Measurements from ENCODE around the gene LSP1.

Gene LSP1

GRCh38 chr11:1839924-1840779, 12.7 kb upstream of the LSP1 start:
- TF ChIP-seq TAF1 (IDR thresholded peaks at IDR 0.05; ENCODE audit: borderline replicate concordance, low read depth, low read length) (no peak), POLR2AphosphoS5 (IDR thresholded peaks at IDR 0.05; ENCODE audit: low read depth, low read length) (no peak), POLR2A (IDR thresholded peaks at IDR 0.05; ENCODE audit: low read depth, low read length) (no peak)
- FAIRE-seq (peak; percentile 89), DNase-seq (ENCODE audit: insufficient read length) (peak; percentile 79)

DNA sequence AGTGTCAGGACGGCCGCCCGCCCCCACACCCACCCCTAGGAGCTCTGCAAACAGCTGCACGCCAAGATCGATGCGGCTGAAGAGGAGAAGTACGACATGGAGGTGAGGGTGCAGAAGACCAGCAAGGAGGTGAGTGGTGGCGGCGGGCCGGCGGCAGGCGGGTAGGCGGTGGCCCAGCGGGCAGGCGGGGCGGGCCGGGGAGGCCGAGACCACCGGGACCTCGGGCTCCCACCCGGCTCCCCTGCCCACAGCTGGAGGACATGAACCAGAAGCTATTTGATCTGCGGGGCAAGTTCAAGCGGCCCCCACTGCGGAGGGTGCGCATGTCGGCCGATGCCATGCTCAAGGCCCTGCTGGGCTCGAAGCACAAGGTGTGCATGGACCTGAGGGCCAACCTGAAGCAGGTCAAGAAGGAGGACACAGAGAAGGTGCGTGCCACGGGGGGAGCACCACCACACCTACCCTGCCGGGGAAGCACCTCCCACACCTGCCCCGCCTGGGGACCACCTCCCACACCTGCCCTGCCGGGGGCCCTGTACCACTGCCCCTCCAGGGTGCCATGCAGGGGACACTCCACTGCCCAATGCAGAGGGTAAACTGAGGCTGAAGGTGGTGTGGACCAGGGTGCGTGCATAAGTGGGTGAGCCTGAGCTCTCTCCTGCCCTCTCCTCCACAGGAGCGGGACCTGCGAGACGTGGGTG, 12.0 kb upstream of the LSP1 start:
- DNase-seq (ENCODE audit: insufficient read length) = no peak
- FAIRE-seq = peak; percentile 64
- no peak for TF ChIP-seq POLR2A (IDR thresholded peaks at IDR 0.05; ENCODE audit: low read depth, low read length)

DNA sequence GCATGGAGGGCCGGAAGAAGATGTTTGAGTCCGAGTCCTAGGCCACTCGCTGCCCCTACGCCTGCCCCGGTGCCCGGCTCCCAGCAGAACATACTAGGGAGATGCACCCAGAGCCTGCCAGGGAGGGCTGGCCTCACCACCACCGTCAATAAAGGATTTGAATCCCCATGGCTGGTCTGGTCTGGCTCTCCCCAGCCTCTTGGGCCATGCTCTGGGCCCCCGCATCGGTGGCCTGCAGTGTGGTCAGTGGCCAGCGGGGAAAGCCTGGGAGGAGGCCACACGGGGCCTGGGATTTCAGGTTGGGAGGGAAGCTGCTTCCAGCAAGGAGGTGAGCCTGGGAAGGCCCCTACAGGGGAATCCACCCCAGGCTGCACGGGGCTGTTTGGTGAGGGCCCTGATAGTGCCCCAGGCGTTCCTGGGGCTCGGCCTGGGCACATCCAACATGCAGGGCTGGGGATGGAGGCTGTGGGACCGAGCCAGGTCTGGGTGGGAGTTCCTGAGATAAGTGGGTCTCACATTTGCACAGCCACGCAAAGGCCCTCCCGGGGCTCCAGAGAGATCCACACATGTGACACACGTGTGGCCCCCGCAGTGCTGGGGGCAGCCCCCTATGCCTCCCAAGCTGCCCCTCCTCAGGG, 11.3 kb upstream of the LSP1 start:
- no peak for TF ChIP-seq TAF1 (IDR thresholded peaks at IDR 0.05; ENCODE audit: borderline replicate concordance, low read depth, low read length)
- no peak for TF ChIP-seq POLR2A (IDR thresholded peaks at IDR 0.05; ENCODE audit: low read depth, low read length)
- TF ChIP-seq POLR2AphosphoS5 (IDR thresholded peaks at IDR 0.05; ENCODE audit: low read depth, low read length) = no peak
- no peak for DNase-seq (ENCODE audit: insufficient read length)
- FAIRE-seq = no peak

DNA sequence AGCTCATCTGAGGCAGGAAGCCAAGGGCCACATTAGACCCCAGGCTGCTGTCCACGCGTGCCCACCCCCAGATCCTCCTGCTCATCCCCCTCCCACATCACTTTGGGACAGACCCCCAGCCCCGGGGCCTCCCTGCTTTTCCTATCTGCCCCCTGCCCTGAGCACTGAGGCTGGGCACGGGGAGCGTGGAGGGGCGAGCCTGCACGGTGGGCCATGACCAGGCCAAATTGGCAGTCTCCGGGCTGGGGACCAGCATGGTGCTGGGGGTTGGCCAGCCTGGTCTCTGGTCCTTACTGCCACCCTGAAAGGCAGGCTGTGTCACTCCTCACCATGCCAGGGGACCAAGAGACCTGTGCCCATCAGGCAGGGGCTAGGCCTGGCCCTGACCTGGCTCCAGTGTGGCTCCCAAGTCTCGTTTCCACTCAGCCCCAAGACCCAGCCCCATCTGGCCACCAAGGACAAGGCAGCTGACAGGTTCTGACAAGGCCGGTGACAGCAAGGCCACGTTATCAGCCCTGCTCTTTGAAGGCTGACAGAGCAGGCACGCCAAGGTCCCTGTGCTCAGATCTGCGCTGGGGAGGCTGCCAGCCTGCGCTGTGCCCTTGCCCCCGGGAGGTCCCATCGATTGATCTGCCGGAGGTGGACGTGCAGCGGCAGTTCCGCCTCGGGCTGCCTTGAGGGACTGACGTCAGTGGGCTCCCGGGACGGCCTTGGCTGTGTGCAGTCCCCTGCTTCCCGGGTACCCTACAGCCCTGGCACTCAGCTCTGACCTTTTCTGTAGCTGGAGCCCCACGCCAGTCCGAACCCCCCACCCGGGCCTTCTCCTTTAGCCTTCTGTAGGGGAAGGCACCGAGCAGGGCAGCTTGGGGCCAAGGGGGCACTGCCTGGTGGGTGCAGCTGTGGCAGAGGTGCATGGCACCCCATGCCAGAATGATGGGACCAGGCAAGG, 10.5 kb upstream of the LSP1 start:
- TF ChIP-seq TAF1 (IDR thresholded peaks at IDR 0.05; ENCODE audit: borderline replicate concordance, low read depth, low read length) (no peak), POLR2A (IDR thresholded peaks at IDR 0.05; ENCODE audit: low read depth, low read length) (no peak), POLR2AphosphoS5 (IDR thresholded peaks at IDR 0.05; ENCODE audit: low read depth, low read length) (no peak)
- FAIRE-seq = peak; percentile 21
- no peak for DNase-seq (ENCODE audit: insufficient read length)

DNA sequence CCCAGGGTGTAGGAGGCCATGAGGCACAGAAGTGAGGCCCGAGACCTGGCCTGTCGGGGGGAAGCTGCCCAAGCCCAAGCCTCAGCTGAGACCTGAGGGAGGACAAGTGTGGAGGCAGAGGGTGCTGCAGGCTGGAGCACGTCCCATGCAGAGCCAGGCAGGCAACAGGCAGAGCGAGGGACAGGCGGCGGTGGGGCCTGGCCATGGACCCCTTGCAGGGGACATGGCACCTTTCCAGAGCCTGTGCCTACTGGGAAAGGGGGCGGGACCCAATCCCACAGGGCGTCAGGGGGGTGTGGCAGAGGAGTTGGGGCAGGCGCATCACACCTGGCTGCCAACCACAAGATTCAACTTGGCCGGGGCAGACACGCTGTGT, 9.8 kb upstream of the LSP1 start:
- TF ChIP-seq POLR2A (IDR thresholded peaks at IDR 0.05; ENCODE audit: low read depth, low read length) = no peak
- no peak for TF ChIP-seq POLR2AphosphoS5 (IDR thresholded peaks at IDR 0.05; ENCODE audit: low read depth, low read length)
- TF ChIP-seq TAF1 (IDR thresholded peaks at IDR 0.05; ENCODE audit: borderline replicate concordance, low read depth, low read length) = no peak
- DNase-seq (ENCODE audit: insufficient read length) (no peak), FAIRE-seq (no peak)

DNA sequence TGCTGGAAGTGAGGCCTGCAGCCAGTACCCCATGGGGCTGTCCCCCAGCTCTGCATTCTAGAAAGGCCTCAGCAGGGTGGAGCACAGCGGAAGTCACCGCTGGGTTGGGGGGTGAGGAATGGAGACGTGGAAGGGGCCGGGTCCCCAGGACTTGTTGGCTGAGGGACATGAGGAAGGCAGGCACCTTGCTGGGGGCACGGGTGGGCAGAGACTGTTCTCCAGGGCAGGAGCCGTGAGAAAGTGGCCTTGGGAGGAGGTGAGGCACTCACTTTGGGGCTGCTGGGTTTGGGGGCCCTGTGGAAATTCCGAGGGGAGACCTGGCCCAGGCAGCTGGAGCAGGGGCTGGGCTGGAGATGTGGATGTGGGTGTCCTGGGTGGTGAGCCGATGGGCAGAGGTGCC, 9.1 kb upstream of the LSP1 start:
- FAIRE-seq (no peak), DNase-seq (ENCODE audit: insufficient read length) (no peak)
- TF ChIP-seq POLR2A (IDR thresholded peaks at IDR 0.05; ENCODE audit: low read depth, low read length) = no peak
- TF ChIP-seq TAF1 (IDR thresholded peaks at IDR 0.05; ENCODE audit: borderline replicate concordance, low read depth, low read length) = no peak
- no peak for TF ChIP-seq POLR2AphosphoS5 (IDR thresholded peaks at IDR 0.05; ENCODE audit: low read depth, low read length)

DNA sequence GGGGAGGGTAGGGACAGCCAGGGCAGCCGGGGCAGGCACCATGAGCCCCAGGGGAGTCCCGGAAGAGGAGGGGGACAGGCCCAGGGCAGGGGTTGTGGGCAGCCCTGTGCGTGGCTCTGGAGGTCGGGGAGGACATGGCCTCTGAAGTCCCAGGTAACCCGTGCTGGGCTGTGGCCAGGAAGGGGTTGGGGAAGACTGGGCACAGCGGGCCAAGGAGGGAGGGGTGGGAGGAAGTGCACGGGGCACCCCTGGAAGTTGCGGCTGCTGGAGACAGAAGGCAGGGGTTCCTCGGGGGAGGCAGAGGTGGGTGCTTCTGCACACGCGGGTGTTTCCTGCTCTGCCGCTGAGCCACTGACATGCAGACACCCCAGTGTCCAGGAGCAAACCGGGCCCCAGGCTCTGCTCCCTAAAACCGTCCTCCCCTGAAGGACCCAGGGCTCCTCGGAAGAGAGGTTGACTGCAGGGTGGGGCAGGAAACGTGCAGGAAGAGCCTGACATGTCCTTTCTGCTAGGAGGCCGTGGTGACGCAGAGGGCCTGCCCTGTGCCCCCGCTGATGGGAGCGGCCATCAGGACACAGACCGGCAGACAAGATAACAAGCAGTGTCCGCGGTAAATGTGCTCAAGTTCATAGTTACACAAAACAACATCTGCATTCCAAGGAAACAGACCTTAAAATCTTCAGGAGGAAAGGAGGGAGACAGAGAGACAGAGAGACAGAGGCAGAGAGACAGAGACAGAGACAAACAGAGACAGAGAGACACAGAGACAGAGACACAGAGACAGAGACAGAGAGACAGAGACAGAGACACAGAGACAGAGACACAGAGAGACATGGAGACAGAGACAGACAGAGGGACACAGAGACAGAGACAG, 8.4 kb upstream of the LSP1 start:
- DNase-seq (ENCODE audit: insufficient read length) (no peak), FAIRE-seq (no peak)

DNA sequence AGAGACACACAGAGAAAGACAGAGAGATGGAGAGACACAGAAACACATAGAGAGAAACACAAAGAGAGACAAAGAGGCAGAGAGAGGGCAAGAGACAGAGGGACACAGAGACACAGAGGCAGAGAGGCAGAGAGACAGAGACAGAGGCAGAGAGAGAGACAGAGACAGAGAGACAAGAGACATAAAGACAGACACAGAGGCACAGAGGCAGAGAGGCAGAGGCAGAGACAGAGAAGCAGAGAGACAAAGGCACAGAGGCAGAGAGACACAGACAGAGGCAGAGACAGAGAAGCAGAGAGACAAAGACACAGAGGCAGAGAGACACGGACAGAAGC, 7.8 kb upstream of the LSP1 start:
- DNase-seq (ENCODE audit: insufficient read length) (no peak), FAIRE-seq (peak; percentile 95)
- TF ChIP-seq POLR2A (IDR thresholded peaks at IDR 0.05; ENCODE audit: low read depth, low read length) = no peak

More for the DNA sequence above, 8.4 kb upstream of the LSP1 start:
- TF ChIP-seq POLR2A (IDR thresholded peaks at IDR 0.05; ENCODE audit: low read depth, low read length) (no peak), POLR2AphosphoS5 (IDR thresholded peaks at IDR 0.05; ENCODE audit: low read depth, low read length) (no peak), TAF1 (IDR thresholded peaks at IDR 0.05; ENCODE audit: borderline replicate concordance, low read depth, low read length) (no peak)

DNA sequence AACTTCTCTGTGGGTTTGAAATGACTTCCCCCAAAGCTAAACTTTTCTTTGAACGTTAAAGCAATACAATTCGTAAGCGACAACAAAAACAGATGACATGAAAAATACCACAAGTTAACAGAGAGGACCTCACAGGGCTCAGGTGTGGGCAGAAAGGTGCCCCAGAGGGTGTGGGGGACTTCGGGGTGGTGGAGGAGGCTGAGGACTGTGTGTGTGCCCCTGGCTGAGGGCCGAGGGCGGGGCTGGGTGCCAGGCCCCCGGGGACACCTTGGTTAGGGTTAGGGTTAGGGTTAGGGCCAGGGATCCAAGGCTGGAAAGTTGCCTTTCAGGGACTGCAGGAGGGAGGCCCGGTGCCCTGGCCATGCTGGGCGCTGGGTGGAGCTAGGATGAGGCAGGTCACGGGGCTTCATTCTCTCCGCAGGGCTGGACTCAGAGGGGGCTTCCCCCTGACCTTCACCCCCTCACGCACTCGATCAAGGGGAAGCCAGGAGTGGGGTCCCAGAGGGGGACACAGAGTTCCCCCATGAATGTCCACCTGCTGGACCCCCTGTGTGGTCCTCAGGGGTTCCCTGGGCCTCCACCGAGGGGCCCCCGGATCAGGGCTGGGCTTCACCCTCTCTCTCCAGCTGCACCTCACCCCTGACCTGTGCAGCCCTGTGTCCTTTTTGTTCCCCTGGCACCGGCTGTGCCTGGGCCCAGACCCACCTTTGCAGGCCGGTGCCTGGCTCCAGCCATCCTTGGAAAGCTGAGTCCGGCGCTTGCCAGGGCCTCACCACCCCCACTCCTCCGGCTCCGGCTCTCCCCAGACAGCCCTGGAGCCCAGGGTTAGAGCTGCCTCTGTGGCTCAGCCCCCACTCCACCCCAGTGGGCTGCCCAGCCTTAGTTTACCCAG, 7.1 kb upstream of the LSP1 start:
- FAIRE-seq (no peak), DNase-seq (ENCODE audit: insufficient read length) (no peak)

More for the DNA sequence above, 7.1 kb upstream of the LSP1 start:
- no peak for TF ChIP-seq POLR2A (IDR thresholded peaks at IDR 0.05; ENCODE audit: low read depth, low read length)
- TF ChIP-seq POLR2AphosphoS5 (IDR thresholded peaks at IDR 0.05; ENCODE audit: low read depth, low read length) = no peak
- TF ChIP-seq TAF1 (IDR thresholded peaks at IDR 0.05; ENCODE audit: borderline replicate concordance, low read depth, low read length) = no peak
